Large intestine (tissue), 12 donors: ENCODE results near the gene BIRC7. TPM values are rescaled to one million over a fixed set of nuclear protein-coding genes. Genes with fewer than 3 reads are reported as not detected.
A peak's percentile ranks its signal among the peaks of the same experiment; 100 is the strongest.

Experiments
- DNase-seq, 2 donors: peaks; one replicate each; pipeline versions ENCODE4 v3.0.0 to v3.0.0-alpha.2; 2013
- H3K27ac ChIP-seq: one replicate; pipeline ENCODE4 v1.5.1; 2013; ENCODE audit warnings: low read length
- H3K27me3 ChIP-seq: 2 replicates; pipeline ENCODE4 v1.6.1; 2013; ENCODE audit warnings: low read length; ENCODE audit not compliant: control insufficient read depth, insufficient read depth
- H3K36me3 ChIP-seq: 2 replicates; pipeline ENCODE4 v1.6.1; 2013; ENCODE audit warnings: low read length; ENCODE audit not compliant: control insufficient read depth, insufficient read depth
- H3K4me1 ChIP-seq: one replicate; pipeline ENCODE4 v1.6.1; 2013; ENCODE audit warnings: low read length; ENCODE audit not compliant: control insufficient read depth, insufficient read depth
- H3K4me3 ChIP-seq: one replicate; pipeline ENCODE4 v1.5.1; 2013; ENCODE audit warnings: low read length
- H3K9me3 ChIP-seq: one replicate; pipeline ENCODE4 v1.6.1; 2013; ENCODE audit warnings: mild to moderate bottlenecking, low read depth, low read length, moderate library complexity; ENCODE audit not compliant: control insufficient read depth
- WGBS: methylation state at CpG from one replicate; pipeline ENCODE4 v1.1.5; 2013; ENCODE audit warnings: low lambda C conversion rate; ENCODE audit not compliant: insufficient coverage; 5-methylcytosine and 5-hydroxymethylcytosine counted together
- long read RNA-seq, 11 donors: transcript quantifications; one replicate each; lab custom pipeline, GENCODE V29; 2026
- polyA plus RNA-seq: library from polyadenylated mRNA; unstranded; fragments of 120-200 nt; gene quantifications from one replicate; pipeline ENCODE4 v1.2.1, GENCODE V29; 2013

The BIRC7 gene
- polyA plus RNA-seq = 2.6 TPM
- long read RNA-seq, donor 1 = 0 reads
- long read RNA-seq, donor 2 = 0 reads
- long read RNA-seq, donor 3 = 0 reads
- long read RNA-seq, donor 4, partial matches to known transcripts = 0 of 1 reads
- long read RNA-seq, donor 4, other reads (novel, unspliced or antisense) = 0 of 1 reads
- long read RNA-seq, donor 5 = 0 reads
- long read RNA-seq, donor 6, partial matches to known transcripts = 0 of 2 reads
- long read RNA-seq, donor 6, other reads (novel, unspliced or antisense) = 0 of 2 reads
- long read RNA-seq, donor 7 = 0 reads
- long read RNA-seq, donor 8, partial matches to known transcripts = 0 of 2 reads
- long read RNA-seq, donor 8, other reads (novel, unspliced or antisense) = 0 of 2 reads
- long read RNA-seq, donor 9 = 0 reads
- long read RNA-seq, donor 10 = 0 reads
- long read RNA-seq, donor 11, partial matches to known transcripts = 0 of 1 reads
- long read RNA-seq, donor 11, other reads (novel, unspliced or antisense) = 0 of 1 reads

- Histone ChIP-seq H3K27me3 (peaks cover 22% of the 10 kb centered on the region), H3K36me3 (no peaks in the 10 kb centered on the region), H3K9me3 (no peaks in the 10 kb centered on the region), H3K27ac (no peak within 1 kb of the TSS), H3K4me1 (peaks cover 8% of the 10 kb centered on the region), H3K4me3 (no peak within 1 kb of the TSS)
- WGBS = no CpG with 5 or more reads among the region's 17 CpGs
- peak; percentile 52 to 77 for DNase-seq
Observed at GRCh38 chr20:63235399-63235983, at the start of gene BIRC7. Gene BIRC7 (plus strand): TSS chr20:63235905. CDS start chr20:63236097, 192 bp downstream.

- DNase-seq = no peak
- Histone ChIP-seq H3K27ac (no peak overlapping the region), H3K27me3 (peaks cover 20% of the 10 kb centered on the region), H3K4me1 (no peaks in the 10 kb centered on the region), H3K36me3 (no peaks in the 10 kb centered on the region), H3K4me3 (no peak overlapping the region), H3K9me3 (no peaks in the 10 kb centered on the region)
- no CpG with 5 or more reads among the region's 8 CpGs for WGBS
Observed at GRCh38 chr20:63186084-63186483, 49.6 kb upstream of the BIRC7 start.

- DNase-seq = no peak
- Histone ChIP-seq H3K4me3 (no peak overlapping the region), H3K4me1 (no peaks in the 10 kb centered on the region), H3K36me3 (no peaks in the 10 kb centered on the region), H3K9me3 (no peaks in the 10 kb centered on the region), H3K27ac (no peak overlapping the region), H3K27me3 (peaks cover 14% of the 10 kb centered on the region)
- no CpG with 5 or more reads among the region's 8 CpGs for WGBS
Observed at GRCh38 chr20:63186528-63187316, 49.0 kb upstream of the BIRC7 start.

- WGBS = no CpG with 5 or more reads among the region's 7 CpGs
- H3K36me3 ChIP-seq = no peaks in the 10 kb centered on the region
- peaks cover 7% of the 10 kb centered on the region for H3K27me3 ChIP-seq
- no peaks in the 10 kb centered on the region for H3K4me1 ChIP-seq
- H3K9me3 ChIP-seq = no peaks in the 10 kb centered on the region
- DNase-seq = no peak
- no peak overlapping the region for H3K4me3 ChIP-seq
- H3K27ac ChIP-seq = no peak overlapping the region
Observed at GRCh38 chr20:63187338-63188158, 48.2 kb upstream of the BIRC7 start.

GRCh38 chr20:63188159-63188442 lies 47.6 kb upstream of the BIRC7 start:
- DNase-seq = no peak
- WGBS = no CpG with 5 or more reads among the region's 13 CpGs
- no peaks in the 10 kb centered on the region for H3K36me3 ChIP-seq
- H3K9me3 ChIP-seq = no peaks in the 10 kb centered on the region
- peaks cover 2% of the 10 kb centered on the region for H3K27me3 ChIP-seq
- H3K4me3 ChIP-seq = no peak overlapping the region
- H3K4me1 ChIP-seq = no peaks in the 10 kb centered on the region
- H3K27ac ChIP-seq = no peak overlapping the region

GRCh38 chr20:63188641-63189321 lies 46.9 kb upstream of the BIRC7 start:
- H3K4me3 ChIP-seq = no peak overlapping the region
- no peaks in the 10 kb centered on the region for H3K27me3 ChIP-seq
- H3K36me3 ChIP-seq = no peaks in the 10 kb centered on the region
- H3K4me1 ChIP-seq = no peaks in the 10 kb centered on the region
- no peak overlapping the region for H3K27ac ChIP-seq
- H3K9me3 ChIP-seq = no peaks in the 10 kb centered on the region
- no peak for DNase-seq
- WGBS = 40% methylated on average over 1 of the region's 15 CpGs

- Histone ChIP-seq H3K4me3 (no peak overlapping the region), H3K9me3 (no peaks in the 10 kb centered on the region), H3K27me3 (no peaks in the 10 kb centered on the region), H3K4me1 (no peaks in the 10 kb centered on the region), H3K27ac (no peak overlapping the region), H3K36me3 (no peaks in the 10 kb centered on the region)
- no CpG with 5 or more reads among the region's 5 CpGs for WGBS
- no peak for DNase-seq
Observed at GRCh38 chr20:63189322-63189642, 46.4 kb upstream of the BIRC7 start.

GRCh38 chr20:63189846-63190559 lies 45.7 kb upstream of the BIRC7 start:
- no CpG with 5 or more reads among the region's 17 CpGs for WGBS
- H3K9me3 ChIP-seq = no peaks in the 10 kb centered on the region
- no peaks in the 10 kb centered on the region for H3K27me3 ChIP-seq
- H3K4me1 ChIP-seq = no peaks in the 10 kb centered on the region
- H3K27ac ChIP-seq = no peak overlapping the region
- DNase-seq = no peak
- peaks cover 3% of the 10 kb centered on the region for H3K36me3 ChIP-seq
- H3K4me3 ChIP-seq = no peak overlapping the region

GRCh38 chr20:63190828-63191227 lies 44.9 kb upstream of the BIRC7 start:
- peaks cover 9% of the 10 kb centered on the region for H3K36me3 ChIP-seq
- H3K27me3 ChIP-seq = no peaks in the 10 kb centered on the region
- no peak overlapping the region for H3K27ac ChIP-seq
- no peak for DNase-seq
- no CpG with 5 or more reads among the region's 20 CpGs for WGBS
- H3K4me3 ChIP-seq = no peak overlapping the region
- H3K4me1 ChIP-seq = no peaks in the 10 kb centered on the region
- H3K9me3 ChIP-seq = no peaks in the 10 kb centered on the region
